Chondrocyte (in vitro differentiated cells): Measurements from ENCODE around the gene CRHR2. TPM values are rescaled to one million over a fixed set of nuclear protein-coding genes. Genes with fewer than 3 reads are reported as not detected.
A peak's percentile ranks its signal among the peaks of the same experiment; 100 is the strongest.
"Not testable (repeated sequence)": the region's sequence is repeated elsewhere in the genome, so short reads cannot be mapped to it uniquely, and the experiment has no call there.

Experiments
- DNase-seq: peaks from one replicate; pipeline ENCODE4 v3.0.0; 2021; ENCODE audit warnings: mixed read lengths, low spot score
- H3K27ac Mint-ChIP-seq: one replicate; pipeline ENCODE4 v1.8.0; 2021; ENCODE audit warnings: mild to moderate bottlenecking, moderate library complexity, mixed read lengths; ENCODE audit not compliant: unreplicated experiment
- H3K27me3 Mint-ChIP-seq: 2 replicates; pipeline ENCODE4 v1.8.0; 2021; ENCODE audit warnings: low read depth, mixed read lengths
- H3K36me3 Mint-ChIP-seq: 2 replicates; pipeline ENCODE4 v1.8.0; 2021; ENCODE audit warnings: low read depth, mixed read lengths
- H3K4me1 Mint-ChIP-seq: 2 replicates; pipeline ENCODE4 v1.8.0; 2021; ENCODE audit warnings: low read depth, mild to moderate bottlenecking, mixed read lengths
- H3K4me3 Mint-ChIP-seq: one replicate; pipeline ENCODE4 v1.8.0; 2021; ENCODE audit warnings: mild to moderate bottlenecking, moderate library complexity, mixed read lengths; ENCODE audit not compliant: unreplicated experiment
- H3K9me3 Mint-ChIP-seq: 2 replicates; pipeline ENCODE4 v1.8.0; 2021; ENCODE audit warnings: low read depth, mixed read lengths
- total RNA-seq: library from RNA; stranded (reverse); gene quantifications from 3 replicates; pipeline ENCODE4 v1.2.1, GENCODE V29; 2021
- TF ChIP-seq, protein P1 (sequence below): fragments of 200-600 bp; sonication (generic); IDR thresholded peaks from 2 replicates; pipeline ENCODE4 v1.5.0; 2021; ENCODE audit warnings: antibody characterized with exemption, mild to moderate bottlenecking, moderate library complexity

CRHR2 gene
- total RNA-seq, 1 donor from 2014 or later = not detected

DNA sequence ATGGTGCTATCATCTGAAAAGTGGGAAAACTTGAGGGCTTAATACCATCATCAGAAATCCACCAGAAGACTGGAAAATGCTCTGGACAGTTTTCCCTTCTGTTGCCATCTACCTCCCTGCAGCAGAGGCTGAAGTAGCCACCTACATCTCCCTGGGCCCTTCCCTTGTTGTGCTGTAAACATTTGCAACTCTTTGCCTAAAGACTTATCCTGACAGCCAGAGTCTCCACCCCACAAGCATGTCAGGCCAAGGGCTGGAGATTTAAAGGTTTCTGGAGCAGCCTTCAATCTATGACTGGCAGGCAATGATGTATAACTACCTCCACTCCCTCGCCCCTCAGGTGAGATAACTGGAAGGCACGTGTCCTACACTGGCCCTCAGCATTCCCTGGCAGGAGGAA is 39.9 kb upstream of the CRHR2 start:
- Mint-ChIP-seq H3K9me3 (peaks cover 29% of the 10 kb centered on the region), H3K4me1 (no peaks in the 10 kb centered on the region), H3K36me3 (peaks cover 10% of the 10 kb centered on the region), H3K27ac (no peak overlapping the region), H3K4me3 (no peak overlapping the region), H3K27me3 (peaks cover 34% of the 10 kb centered on the region)
- no peak for DNase-seq
- TF ChIP-seq, protein P1, sequence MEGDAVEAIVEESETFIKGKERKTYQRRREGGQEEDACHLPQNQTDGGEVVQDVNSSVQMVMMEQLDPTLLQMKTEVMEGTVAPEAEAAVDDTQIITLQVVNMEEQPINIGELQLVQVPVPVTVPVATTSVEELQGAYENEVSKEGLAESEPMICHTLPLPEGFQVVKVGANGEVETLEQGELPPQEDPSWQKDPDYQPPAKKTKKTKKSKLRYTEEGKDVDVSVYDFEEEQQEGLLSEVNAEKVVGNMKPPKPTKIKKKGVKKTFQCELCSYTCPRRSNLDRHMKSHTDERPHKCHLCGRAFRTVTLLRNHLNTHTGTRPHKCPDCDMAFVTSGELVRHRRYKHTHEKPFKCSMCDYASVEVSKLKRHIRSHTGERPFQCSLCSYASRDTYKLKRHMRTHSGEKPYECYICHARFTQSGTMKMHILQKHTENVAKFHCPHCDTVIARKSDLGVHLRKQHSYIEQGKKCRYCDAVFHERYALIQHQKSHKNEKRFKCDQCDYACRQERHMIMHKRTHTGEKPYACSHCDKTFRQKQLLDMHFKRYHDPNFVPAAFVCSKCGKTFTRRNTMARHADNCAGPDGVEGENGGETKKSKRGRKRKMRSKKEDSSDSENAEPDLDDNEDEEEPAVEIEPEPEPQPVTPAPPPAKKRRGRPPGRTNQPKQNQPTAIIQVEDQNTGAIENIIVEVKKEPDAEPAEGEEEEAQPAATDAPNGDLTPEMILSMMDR = no peak

DNA sequence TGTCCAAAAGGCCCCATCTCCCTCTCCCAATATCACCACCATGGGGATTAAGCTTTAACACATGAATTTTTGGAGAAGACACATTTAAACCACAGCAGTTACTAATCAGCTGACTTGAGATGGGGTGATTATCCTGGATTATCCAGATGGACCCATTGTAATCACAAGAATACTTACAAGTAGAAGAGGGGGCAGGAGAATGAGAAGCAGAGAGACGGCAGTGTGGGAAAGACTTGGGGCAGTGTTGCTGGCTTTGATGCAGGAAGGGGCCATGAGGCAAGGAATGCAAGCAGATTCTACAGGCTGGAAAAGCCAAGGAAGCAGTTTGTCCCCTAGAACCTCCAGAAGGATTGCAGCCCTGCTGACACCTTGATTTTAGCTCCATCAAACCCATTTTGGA is 39.0 kb upstream of the CRHR2 start:
- no peak overlapping the region for H3K27ac Mint-ChIP-seq
- no peak for DNase-seq
- peaks cover 34% of the 10 kb centered on the region for H3K27me3 Mint-ChIP-seq
- H3K4me1 Mint-ChIP-seq = no peaks in the 10 kb centered on the region
- TF ChIP-seq, protein P1 = no peak
- H3K4me3 Mint-ChIP-seq = no peak overlapping the region
- peaks cover 33% of the 10 kb centered on the region for H3K9me3 Mint-ChIP-seq
- peaks cover 13% of the 10 kb centered on the region for H3K36me3 Mint-ChIP-seq

DNA sequence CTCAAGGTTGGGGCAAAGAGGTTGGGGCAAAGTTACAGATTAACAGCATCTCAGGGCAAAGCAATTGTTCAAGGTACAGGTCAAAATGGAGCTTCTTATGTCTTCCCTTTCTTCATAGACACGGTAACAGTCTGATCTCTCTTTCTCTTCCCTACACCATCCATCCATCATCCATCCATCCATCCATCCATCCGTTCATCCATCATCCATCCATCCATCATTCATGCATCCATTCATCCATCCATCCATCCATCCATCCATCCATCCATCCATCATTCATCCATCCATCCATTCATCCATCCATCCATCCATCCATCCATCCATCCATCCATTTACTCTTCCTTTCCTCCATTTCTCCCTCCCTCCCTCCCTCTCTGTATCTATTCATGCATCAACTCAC is 37.2 kb upstream of the CRHR2 start:
- Mint-ChIP-seq H3K9me3 (peaks cover 42% of the 10 kb centered on the region), H3K27me3 (peaks cover 28% of the 10 kb centered on the region), H3K36me3 (peaks cover 13% of the 10 kb centered on the region)
- not testable (repeated sequence) for H3K4me1 Mint-ChIP-seq, H3K4me3 Mint-ChIP-seq, DNase-seq, H3K27ac Mint-ChIP-seq

DNA sequence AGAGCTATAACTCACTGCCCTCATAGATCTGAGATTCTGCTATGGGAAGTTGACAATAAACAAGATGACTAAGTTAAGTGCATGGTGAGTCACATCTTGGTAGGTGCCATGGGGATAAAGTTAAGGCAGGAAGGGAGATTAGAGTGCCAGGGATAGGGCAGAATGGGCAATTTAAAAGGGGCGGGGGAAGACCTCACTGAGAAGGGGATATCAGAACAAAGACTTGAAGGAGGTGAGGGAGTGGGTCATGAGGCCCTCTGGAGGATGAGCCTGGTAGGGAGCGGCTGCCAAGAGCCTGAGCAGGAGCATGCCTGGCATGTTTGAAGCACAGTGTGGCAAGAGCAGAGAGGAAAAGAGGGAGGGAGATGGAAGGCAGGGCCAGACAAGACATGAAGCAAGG is 34.9 kb upstream of the CRHR2 start:
- no peak overlapping the region for H3K27ac Mint-ChIP-seq
- TF ChIP-seq, protein P1 = no peak
- H3K4me3 Mint-ChIP-seq = no peak overlapping the region
- peaks cover 13% of the 10 kb centered on the region for H3K36me3 Mint-ChIP-seq
- peaks cover 26% of the 10 kb centered on the region for H3K27me3 Mint-ChIP-seq
- DNase-seq = peak; percentile 30
- H3K4me1 Mint-ChIP-seq = no peaks in the 10 kb centered on the region
- H3K9me3 Mint-ChIP-seq = peaks cover 42% of the 10 kb centered on the region

DNA sequence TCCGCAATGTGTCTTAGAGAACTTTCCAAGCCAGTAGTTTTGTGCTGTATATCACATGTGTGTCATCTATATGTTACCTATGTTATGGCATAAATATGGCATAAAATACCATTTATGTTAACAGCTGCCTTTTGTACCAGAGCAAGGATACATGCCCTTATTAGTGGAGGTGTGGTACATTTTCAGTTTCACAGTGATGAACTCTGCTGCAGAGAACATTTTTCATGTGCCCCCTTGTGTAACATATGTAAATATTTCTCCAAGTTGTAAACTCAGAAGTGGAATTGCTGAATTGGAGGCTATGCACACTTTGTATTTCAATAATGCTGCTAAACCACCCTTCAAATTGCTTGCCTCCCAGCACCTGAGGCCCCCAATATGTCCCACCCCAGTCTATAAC is 31.9 kb upstream of the CRHR2 start:
- no peak overlapping the region for H3K4me3 Mint-ChIP-seq
- H3K4me1 Mint-ChIP-seq = no peaks in the 10 kb centered on the region
- H3K27ac Mint-ChIP-seq = no peak overlapping the region
- H3K9me3 Mint-ChIP-seq = peaks cover 27% of the 10 kb centered on the region
- TF ChIP-seq, protein P1 = no peak
- H3K36me3 Mint-ChIP-seq = peaks cover 13% of the 10 kb centered on the region
- peaks cover 18% of the 10 kb centered on the region for H3K27me3 Mint-ChIP-seq
- DNase-seq = no peak

DNA sequence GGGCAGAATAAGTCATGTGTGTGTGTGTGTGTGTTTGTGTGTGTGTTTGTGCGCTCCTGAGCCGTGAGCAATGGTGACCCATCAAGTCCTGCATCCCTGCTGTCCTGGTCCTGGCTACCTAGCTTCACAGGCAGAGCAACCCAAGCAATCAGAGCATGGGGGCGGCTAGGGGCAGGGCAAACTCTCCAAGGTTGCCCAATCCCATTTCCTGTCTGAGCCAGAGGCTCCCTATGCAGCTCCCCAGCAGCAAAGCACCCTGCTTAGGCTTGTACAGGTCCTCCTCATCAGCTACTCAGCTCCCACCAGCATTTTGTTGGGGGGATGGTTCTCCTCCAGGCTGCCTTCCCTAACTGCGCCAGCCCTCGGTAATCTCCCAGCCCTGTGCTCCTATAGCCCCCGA is 31.1 kb upstream of the CRHR2 start:
- DNase-seq = no peak
- H3K9me3 Mint-ChIP-seq = peaks cover 21% of the 10 kb centered on the region

More for the DNA sequence above, 31.1 kb upstream of the CRHR2 start:
- Mint-ChIP-seq H3K27me3 (peaks cover 18% of the 10 kb centered on the region), H3K36me3 (peaks cover 10% of the 10 kb centered on the region), H3K4me1 (peaks cover 4% of the 10 kb centered on the region), H3K4me3 (no peak overlapping the region), H3K27ac (no peak overlapping the region)
- TF ChIP-seq, protein P1 = no peak
